K562 (cell line): ENCODE measurements around the gene RPL7L1. TPM values are rescaled to one million over a fixed set of nuclear protein-coding genes. Genes with fewer than 3 reads are reported as not detected.

Experiments used
- CBFB ChIP-seq: sonication (generic); formaldehyde crosslinking; IDR thresholded peaks from 2 replicates; pipeline ENCODE4 v1.4.0; 2020; ENCODE audit warnings: mild to moderate bottlenecking, missing genetic modification reagents
- CHCHD3 ChIP-seq: fragments of 250-450 bp; sonication (Bioruptor Pico); IDR thresholded peaks from 2 replicates; pipeline ENCODE4 v2.1.2; 2022; ENCODE audit warnings: mild to moderate bottlenecking
- EP400 ChIP-seq: fragments of 450-650 bp; IDR thresholded peaks from 2 replicates; pipeline ENCODE4 v1.6.1; 2017; ENCODE audit warnings: antibody characterized with exemption, mild to moderate bottlenecking, moderate library complexity
- ETV1 ChIP-seq: fragments of 450-650 bp; conservative IDR thresholded peaks from 2 replicates; pipeline ENCODE4 v1.6.1; 2016; ENCODE audit warnings: missing genetic modification characterization, control low read depth, low read depth, missing compliant biosample characterization
- HSF4 ChIP-seq: fragments of 250-450 bp; sonication (Bioruptor Pico); IDR thresholded peaks from 2 replicates; pipeline ENCODE4 v2.1.2; 2022; ENCODE audit warnings: mild to moderate bottlenecking, moderate library complexity, borderline replicate concordance
- L3MBTL2 ChIP-seq: fragments of 450-650 bp; IDR thresholded peaks from 2 replicates; pipeline ENCODE4 v1.6.1; 2016; ENCODE audit warnings: mild to moderate bottlenecking, moderate library complexity
- MAFF ChIP-seq: IDR thresholded peaks from 2 replicates; pipeline ENCODE4 v1.6.1; 2012; ENCODE audit warnings: low read length, improper control_type of control experiment
- PHF21A ChIP-seq: fragments of 450-650 bp; IDR thresholded peaks from 2 replicates; pipeline ENCODE4 v1.6.1; 2017; ENCODE audit warnings: low read depth, borderline replicate concordance
- SETDB1 ChIP-seq: IDR thresholded peaks from one replicate; pipeline ENCODE4 v1.6.1; 2012; ENCODE audit warnings: low read length, control low read depth, inconsistent platforms
- SREBF1 ChIP-seq: fragments of 150-350 bp; IDR thresholded peaks from 2 replicates; pipeline ENCODE4 v1.6.1; 2014; ENCODE audit warnings: antibody characterized with exemption, low read depth, low read length, borderline replicate concordance
- XRCC4 ChIP-seq: IDR thresholded peaks from one replicate; pipeline ENCODE4 v1.6.1; 2011; ENCODE audit not compliant: insufficient read depth, insufficient read length; ENCODE audit errors: extremely low read depth
- ZBTB8A ChIP-seq: fragments of 450-650 bp; IDR thresholded peaks from 2 replicates; pipeline ENCODE4 v1.6.1; 2018; ENCODE audit warnings: mild to moderate bottlenecking, moderate library complexity; ENCODE audit not compliant: partially characterized antibody
- ZNF124 ChIP-seq: sonication (generic); formaldehyde crosslinking; IDR thresholded peaks from 2 replicates; pipeline ENCODE4 v1.8.1; 2022; ENCODE audit warnings: missing genetic modification reagents
- ZNF324 ChIP-seq: fragments of 250-450 bp; sonication (Bioruptor Pico); IDR thresholded peaks from 2 replicates; pipeline ENCODE4 v1.4.0; 2020; ENCODE audit warnings: mild to moderate bottlenecking
- ZNF696 ChIP-seq: fragments of 250-450 bp; sonication (Bioruptor Pico); conservative IDR thresholded peaks from 2 replicates; pipeline ENCODE4 v1.4.0; 2020; ENCODE audit warnings: mild to moderate bottlenecking, moderate library complexity
- ZNF76 ChIP-seq: fragments of 250-450 bp; sonication (Bioruptor Pico); IDR thresholded peaks from 2 replicates; pipeline ENCODE4 v1.4.0; 2020; ENCODE audit warnings: mild to moderate bottlenecking, moderate library complexity, borderline replicate concordance
- ZNF785 ChIP-seq: fragments of 250-450 bp; sonication (Bioruptor Pico); IDR thresholded peaks from 2 replicates; pipeline ENCODE4 v1.4.0; 2020; ENCODE audit warnings: mild to moderate bottlenecking
- polyA plus RNA-seq, 8 experiments: library from polyadenylated mRNA; depleted of rRNA in 4 of 8; stranded (reverse) in 5 of 8; unstranded in 3 of 8; fragments of >200 nt; fragmentation: Nextera tagmentation in 2 of 8; fragmentation: Illumina TruSeq in 1 of 8; extraction: Ambion mirVana in 2 of 8; extraction: Trizol in 1 of 8; gene quantifications; 2 replicates each; pipeline versions ENCODE4 v1.2.1 to v1.2.3, GENCODE V29; 2011 to 2014; ENCODE audit warnings: inconsistent platforms in 1 of 8, missing spikeins in 1 of 8
- total RNA-seq, 7 experiments: library from RNA; depleted of rRNA in 6 of 7; stranded (reverse); fragments of >200 nt in 6 of 7; fragmentation: Illumina TruSeq in 2 of 7; extraction: Trizol in 2 of 7; gene quantifications; 2 replicates each; pipeline versions ENCODE4 v1.2.1 to v1.2.3, GENCODE V29; 2011 to 2021; ENCODE audit warnings: low replicate concordance in 1 of 7
- TF ChIP-seq, protein P1 (sequence below): sonication (generic); formaldehyde crosslinking; IDR thresholded peaks from 2 replicates; pipeline ENCODE4 v1.8.0; 2022; ENCODE audit warnings: mild to moderate bottlenecking, missing genetic modification reagents
- TF ChIP-seq, protein P2 (sequence below): fragments of 450-650 bp; formaldehyde crosslinking; IDR thresholded peaks from 2 replicates; pipeline ENCODE4 v1.4.0; 2020; ENCODE audit warnings: mild to moderate bottlenecking, moderate library complexity
- TF ChIP-seq, protein P3 (sequence below), 2 experiments: IDR thresholded peaks; 2 replicates each; pipeline ENCODE4 v1.6.1; 2012; ENCODE audit warnings: improper control_type of control experiment in 2 of 2, low read depth in 2 of 2, low read length in 2 of 2, borderline replicate concordance in 1 of 2
- TF ChIP-seq, protein P4 (sequence below): sonication (generic); formaldehyde crosslinking; IDR thresholded peaks from 2 replicates; pipeline ENCODE4 v1.8.0; 2022; ENCODE audit warnings: mild to moderate bottlenecking, missing genetic modification reagents
- TF ChIP-seq, protein P5 (sequence below): fragments of 450-650 bp; IDR thresholded peaks from 2 replicates; pipeline ENCODE4 v1.6.1; 2016; ENCODE audit warnings: antibody characterized with exemption

RPL7L1 gene
- total and polyA plus RNA-seq, 9 of the 15 experiments (the other 6 are each of a cell fraction or from before 2014, with no cell fraction given) = 129 to 259 (median 164) TPM

DNA sequence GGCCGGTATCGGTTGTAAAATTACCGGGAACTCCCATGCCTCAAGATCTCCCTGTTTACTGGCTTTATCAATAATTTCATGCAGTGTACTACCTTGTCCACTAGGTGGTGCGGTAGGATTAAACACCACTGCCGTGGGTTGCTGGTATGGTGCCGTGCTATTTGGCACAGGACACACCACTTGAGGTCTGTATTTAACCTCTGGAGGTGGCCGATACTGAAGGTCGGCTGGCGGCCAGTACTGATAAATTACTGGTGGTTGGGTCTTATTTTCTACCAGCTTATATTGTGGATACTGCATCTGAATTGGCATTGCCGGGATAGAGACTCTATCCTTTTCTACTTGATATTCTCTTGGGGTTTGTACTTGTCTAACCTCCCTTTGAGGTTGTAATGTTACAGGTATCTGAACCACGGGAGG lies 22.1 kb downstream of the RPL7L1 start (continued):
- TF ChIP-seq HSF4 (CRISPR knock-in tag) (no peak), CBFB (CRISPR knock-in tag) (no peak), ZNF785 (CRISPR knock-in tag) (no peak), ETV1 (tag) (no peak), L3MBTL2 (peak; percentile 56), PHF21A (no peak), CHCHD3 (CRISPR knock-in tag) (no peak), ZNF76 (CRISPR knock-in tag) (no peak), ZBTB8A (no peak), MAFF (no peak), EP400 (peak; percentile 48), ZNF324 (CRISPR knock-in tag) (no peak), ZNF696 (CRISPR knock-in tag) (no peak), SREBF1 (no peak), SETDB1 (no peak), XRCC4 (no peak), ZNF124 (no peak)
- TF ChIP-seq, protein P1, sequence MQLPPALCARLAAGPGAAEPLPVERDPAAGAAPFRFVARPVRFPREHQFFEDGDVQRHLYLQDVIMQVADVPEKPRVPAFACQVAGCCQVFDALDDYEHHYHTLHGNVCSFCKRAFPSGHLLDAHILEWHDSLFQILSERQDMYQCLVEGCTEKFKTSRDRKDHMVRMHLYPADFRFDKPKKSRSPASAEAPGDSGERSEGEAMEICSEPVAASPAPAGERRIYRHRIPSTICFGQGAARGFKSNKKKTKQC (CRISPR knock-in tag) = no peak
- TF ChIP-seq, protein P2, sequence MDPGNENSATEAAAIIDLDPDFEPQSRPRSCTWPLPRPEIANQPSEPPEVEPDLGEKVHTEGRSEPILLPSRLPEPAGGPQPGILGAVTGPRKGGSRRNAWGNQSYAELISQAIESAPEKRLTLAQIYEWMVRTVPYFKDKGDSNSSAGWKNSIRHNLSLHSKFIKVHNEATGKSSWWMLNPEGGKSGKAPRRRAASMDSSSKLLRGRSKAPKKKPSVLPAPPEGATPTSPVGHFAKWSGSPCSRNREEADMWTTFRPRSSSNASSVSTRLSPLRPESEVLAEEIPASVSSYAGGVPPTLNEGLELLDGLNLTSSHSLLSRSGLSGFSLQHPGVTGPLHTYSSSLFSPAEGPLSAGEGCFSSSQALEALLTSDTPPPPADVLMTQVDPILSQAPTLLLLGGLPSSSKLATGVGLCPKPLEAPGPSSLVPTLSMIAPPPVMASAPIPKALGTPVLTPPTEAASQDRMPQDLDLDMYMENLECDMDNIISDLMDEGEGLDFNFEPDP (CRISPR knock-in tag) = no peak
- TF ChIP-seq, protein P3, sequence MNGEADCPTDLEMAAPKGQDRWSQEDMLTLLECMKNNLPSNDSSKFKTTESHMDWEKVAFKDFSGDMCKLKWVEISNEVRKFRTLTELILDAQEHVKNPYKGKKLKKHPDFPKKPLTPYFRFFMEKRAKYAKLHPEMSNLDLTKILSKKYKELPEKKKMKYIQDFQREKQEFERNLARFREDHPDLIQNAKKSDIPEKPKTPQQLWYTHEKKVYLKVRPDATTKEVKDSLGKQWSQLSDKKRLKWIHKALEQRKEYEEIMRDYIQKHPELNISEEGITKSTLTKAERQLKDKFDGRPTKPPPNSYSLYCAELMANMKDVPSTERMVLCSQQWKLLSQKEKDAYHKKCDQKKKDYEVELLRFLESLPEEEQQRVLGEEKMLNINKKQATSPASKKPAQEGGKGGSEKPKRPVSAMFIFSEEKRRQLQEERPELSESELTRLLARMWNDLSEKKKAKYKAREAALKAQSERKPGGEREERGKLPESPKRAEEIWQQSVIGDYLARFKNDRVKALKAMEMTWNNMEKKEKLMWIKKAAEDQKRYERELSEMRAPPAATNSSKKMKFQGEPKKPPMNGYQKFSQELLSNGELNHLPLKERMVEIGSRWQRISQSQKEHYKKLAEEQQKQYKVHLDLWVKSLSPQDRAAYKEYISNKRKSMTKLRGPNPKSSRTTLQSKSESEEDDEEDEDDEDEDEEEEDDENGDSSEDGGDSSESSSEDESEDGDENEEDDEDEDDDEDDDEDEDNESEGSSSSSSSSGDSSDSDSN (IDR thresholded peaks at IDR 0.05; ENCODE audit: borderline replicate concordance in 1 of 2, low read depth in 2 of 2, low read length in 2 of 2) = no peak
- TF ChIP-seq, protein P4, sequence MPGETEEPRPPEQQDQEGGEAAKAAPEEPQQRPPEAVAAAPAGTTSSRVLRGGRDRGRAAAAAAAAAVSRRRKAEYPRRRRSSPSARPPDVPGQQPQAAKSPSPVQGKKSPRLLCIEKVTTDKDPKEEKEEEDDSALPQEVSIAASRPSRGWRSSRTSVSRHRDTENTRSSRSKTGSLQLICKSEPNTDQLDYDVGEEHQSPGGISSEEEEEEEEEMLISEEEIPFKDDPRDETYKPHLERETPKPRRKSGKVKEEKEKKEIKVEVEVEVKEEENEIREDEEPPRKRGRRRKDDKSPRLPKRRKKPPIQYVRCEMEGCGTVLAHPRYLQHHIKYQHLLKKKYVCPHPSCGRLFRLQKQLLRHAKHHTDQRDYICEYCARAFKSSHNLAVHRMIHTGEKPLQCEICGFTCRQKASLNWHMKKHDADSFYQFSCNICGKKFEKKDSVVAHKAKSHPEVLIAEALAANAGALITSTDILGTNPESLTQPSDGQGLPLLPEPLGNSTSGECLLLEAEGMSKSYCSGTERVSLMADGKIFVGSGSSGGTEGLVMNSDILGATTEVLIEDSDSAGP (CRISPR knock-in tag) = no peak
- TF ChIP-seq, protein P5, sequence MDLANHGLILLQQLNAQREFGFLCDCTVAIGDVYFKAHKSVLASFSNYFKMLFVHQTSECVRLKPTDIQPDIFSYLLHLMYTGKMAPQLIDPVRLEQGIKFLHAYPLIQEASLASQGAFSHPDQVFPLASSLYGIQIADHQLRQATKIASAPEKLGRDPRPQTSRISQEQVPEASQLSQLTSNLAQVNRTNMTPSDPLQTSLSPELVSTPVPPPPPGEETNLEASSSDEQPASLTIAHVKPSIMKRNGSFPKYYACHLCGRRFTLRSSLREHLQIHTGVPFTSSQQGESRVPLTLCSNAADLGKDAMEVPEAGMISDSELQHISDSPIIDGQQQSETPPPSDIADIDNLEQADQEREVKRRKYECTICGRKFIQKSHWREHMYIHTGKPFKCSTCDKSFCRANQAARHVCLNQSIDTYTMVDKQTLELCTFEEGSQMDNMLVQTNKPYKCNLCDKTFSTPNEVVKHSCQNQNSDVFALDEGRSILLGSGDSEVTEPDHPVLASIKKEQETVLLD = no peak
